Lower lobe of right lung (tissue), 2 donors: ENCODE data around the gene CLIC4. TPM values are rescaled to one million over a fixed set of nuclear protein-coding genes. Genes with fewer than 3 reads are reported as not detected.
"Not testable (repeated sequence)": the region's sequence is repeated elsewhere in the genome, so short reads cannot be mapped to it uniquely, and the experiment has no call there.

ENCODE experiments used
- ATAC-seq, 2 donors: fragments of 200-7000 bp; cut with Tn5 transposase; one replicate each; pipeline ENCODE4 v1.9.1; 2020 to 2022; ENCODE audit warnings: mild to moderate bottlenecking in 2 of 2, moderate library complexity in 2 of 2
- DNase-seq: peaks from one replicate; pipeline ENCODE4 v3.0.0-alpha.2; 2020
- H3K27ac ChIP-seq: fragments of 200-600 bp; one replicate; pipeline ENCODE4 v1.8.0; 2022
- H3K27me3 ChIP-seq: fragments of 200-600 bp; one replicate; pipeline ENCODE4 v1.8.0; 2022; ENCODE audit warnings: low read depth
- H3K36me3 ChIP-seq: fragments of 200-600 bp; one replicate; pipeline ENCODE4 v1.8.0; 2022; ENCODE audit warnings: mild to moderate bottlenecking
- H3K4me1 ChIP-seq: fragments of 200-600 bp; one replicate; pipeline ENCODE4 v1.8.0; 2022
- H3K4me3 ChIP-seq: fragments of 200-600 bp; one replicate; pipeline ENCODE4 v1.8.0; 2022; ENCODE audit warnings: mild to moderate bottlenecking
- H3K9me3 ChIP-seq: fragments of 200-600 bp; one replicate; pipeline ENCODE4 v1.8.0; 2022
- CTCF ChIP-seq: fragments of 200-600 bp; IDR thresholded peaks from one replicate; pipeline ENCODE4 v1.8.0; 2022; ENCODE audit warnings: antibody characterized with exemption, mild to moderate bottlenecking
- intact Hi-C: fragments of 100-400 bp; cut with DNase I; formaldehyde crosslinking; loops from one replicate; pipeline ENCODE4 v1.11.0; 2022
- total RNA-seq: library from RNA; stranded (reverse); fragmentation: NEBNext Ultra II Directional; extraction: Animal tissue kit (Norgen Biotek cat#: 25700); gene quantifications from one replicate; pipeline ENCODE4 v1.2.1, GENCODE V29; 2021
- donor health status: DM: no; HTN: yes; CAD: no; lungs with severe emphysema.

The CLIC4 gene
- total RNA-seq, 1 donor from 2014 or later = 169 TPM

DNA sequence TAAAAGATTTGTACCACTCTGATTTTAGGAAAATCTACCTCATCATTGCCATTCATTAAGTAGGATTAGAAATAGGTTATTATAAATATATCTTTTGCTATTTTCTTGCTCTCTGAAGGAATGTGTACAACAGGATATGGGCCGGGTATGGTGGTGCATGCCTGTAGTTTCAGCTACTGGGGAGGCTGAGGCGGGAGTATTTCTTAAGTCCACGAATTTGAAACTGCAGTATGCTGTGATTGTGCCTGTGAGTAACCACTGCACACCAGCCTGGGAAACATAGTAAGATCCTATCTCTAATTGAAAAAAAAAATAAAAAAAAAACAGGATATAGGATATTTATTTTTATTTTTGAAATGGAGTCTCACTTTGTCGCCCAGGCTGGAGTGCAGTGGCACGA lies 50.0 kb downstream of the CLIC4 start:
- Histone ChIP-seq H3K4me3 (no peak overlapping the region), H3K4me1 (peaks cover 42% of the 10 kb centered on the region), H3K36me3 (peaks cover 10% of the 10 kb centered on the region), H3K27ac (no peak overlapping the region), H3K9me3 (no peaks in the 10 kb centered on the region), H3K27me3 (no peaks in the 10 kb centered on the region)
- intact Hi-C loops = no loop called here
- ATAC-seq = no peak
- TF ChIP-seq CTCF = no peak
- DNase-seq = no peak

- no peak for TF ChIP-seq CTCF
- Histone ChIP-seq H3K9me3 (no peaks in the 10 kb centered on the region), H3K4me3 (no peak overlapping the region), H3K27me3 (no peaks in the 10 kb centered on the region), H3K36me3 (peaks cover 10% of the 10 kb centered on the region), H3K27ac (no peak overlapping the region), H3K4me1 (peaks cover 52% of the 10 kb centered on the region)
- intact Hi-C loops = no loop called here
- DNase-seq = no peak
- no peak for ATAC-seq
These were observed 51.3 kb downstream of the CLIC4 start for GRCh38 chr1:24796524-24796923.

- H3K27ac ChIP-seq, intact Hi-C loops, H3K27me3 ChIP-seq, DNase-seq, ATAC-seq, H3K9me3 ChIP-seq, H3K36me3 ChIP-seq, H3K4me3 ChIP-seq: not testable (repeated sequence)
- H3K4me1 ChIP-seq = peaks cover 60% of the 10 kb centered on the region
These were observed 54.0 kb downstream of the CLIC4 start for GRCh38 chr1:24799242-24799641.

- TF ChIP-seq CTCF = no peak
- Histone ChIP-seq H3K9me3 (no peaks in the 10 kb centered on the region), H3K4me3 (no peak overlapping the region), H3K36me3 (peaks cover 10% of the 10 kb centered on the region), H3K27ac (no peak overlapping the region), H3K4me1 (peaks cover 58% of the 10 kb centered on the region), H3K27me3 (no peaks in the 10 kb centered on the region)
- ATAC-seq (peak in 1 of 2 donors; percentile 11), DNase-seq (no peak)
- intact Hi-C loops = no loop called here
These were observed 55.9 kb downstream of the CLIC4 start for GRCh38 chr1:24801176-24801575.

- Histone ChIP-seq H3K4me1 (peaks cover 71% of the 10 kb centered on the region), H3K36me3 (peaks cover 3% of the 10 kb centered on the region), H3K27ac (no peak overlapping the region), H3K27me3 (no peaks in the 10 kb centered on the region), H3K9me3 (no peaks in the 10 kb centered on the region), H3K4me3 (no peak overlapping the region)
- ATAC-seq (no peak), DNase-seq (no peak)
- TF ChIP-seq CTCF = no peak
- intact Hi-C loops = no loop called here
These were observed 58.0 kb downstream of the CLIC4 start for GRCh38 chr1:24803220-24803619.

GRCh38 chr1:24803987-24804530 lies 58.8 kb downstream of the CLIC4 start:
- Histone ChIP-seq H3K27me3 (no peaks in the 10 kb centered on the region), H3K4me3 (no peak overlapping the region), H3K36me3 (no peaks in the 10 kb centered on the region), H3K4me1 (peaks cover 70% of the 10 kb centered on the region), H3K27ac (no peak overlapping the region), H3K9me3 (no peaks in the 10 kb centered on the region)
- no peak for DNase-seq
- no peak for ATAC-seq
- intact Hi-C loops = no loop called here
- TF ChIP-seq CTCF = no peak
